ENCODE data around the gene WNT3A.

DNA sequence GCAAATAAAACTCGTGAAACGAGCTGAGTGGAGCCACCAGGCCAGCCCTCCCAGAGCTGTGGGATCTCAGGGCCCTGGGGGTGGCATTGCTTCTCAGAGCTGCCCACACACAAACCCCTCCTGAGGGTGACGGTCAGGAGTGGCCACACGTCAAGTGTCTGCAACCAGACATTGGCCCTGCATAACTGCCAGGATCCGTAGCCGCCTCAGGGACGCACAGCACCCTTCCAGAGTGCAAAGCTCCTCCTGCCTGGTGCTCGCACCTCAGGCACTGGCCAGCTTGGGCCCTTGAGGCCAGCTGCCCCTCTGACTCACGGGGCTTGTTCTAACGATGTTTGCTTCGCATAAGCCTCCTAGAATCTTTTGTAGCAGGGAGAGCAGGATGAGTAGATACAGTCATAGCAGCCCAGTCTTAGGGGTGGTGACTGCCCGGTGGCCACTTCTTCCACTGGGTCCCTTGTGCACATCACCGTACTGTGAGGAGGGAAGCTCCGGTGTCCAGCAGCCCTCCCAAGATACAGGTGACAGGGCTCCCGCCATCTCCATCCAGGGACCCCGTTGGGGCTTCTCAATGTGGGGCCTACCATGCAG lies 5.0 kb downstream of the WNT3A start:
- TF ChIP-seq EZH2 (IDR thresholded peaks at IDR 0.05) (no peak), POLR2AphosphoS5 (IDR thresholded peaks at IDR 0.05; ENCODE audit: borderline replicate concordance, low read depth, low read length) (no peak)
